Measurements from ENCODE around the gene IL34. TPM values are rescaled to one million over a fixed set of nuclear protein-coding genes. Genes with fewer than 3 reads are reported as not detected.
"Not testable (repeated sequence)": the region's sequence is repeated elsewhere in the genome, so short reads cannot be mapped to it uniquely, and the experiment has no call there.

Gene IL34
- total and polyA plus RNA-seq, 2 experiments from 2014 or later = not detected

DNA sequence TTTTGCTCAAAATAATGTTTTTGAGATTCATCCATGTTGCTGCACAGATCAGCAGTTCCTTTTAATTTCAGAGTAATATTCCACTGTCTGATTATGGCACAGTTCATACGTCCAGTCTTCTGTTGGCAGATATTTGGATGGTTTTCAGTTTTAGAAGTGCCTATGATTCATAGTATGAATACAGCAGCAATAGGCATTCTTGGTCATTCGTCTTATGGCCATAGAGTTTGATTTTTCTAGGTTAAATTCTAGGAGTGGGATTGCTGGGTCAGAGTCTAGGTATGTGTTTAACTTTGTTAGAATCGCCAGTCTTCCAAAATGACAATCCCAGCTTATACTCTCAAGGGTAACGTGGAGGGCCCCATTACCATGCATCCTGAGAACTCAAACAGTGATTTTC, 11.5 kb upstream of the IL34 start:
- Histone ChIP-seq H3K9me3 (ENCODE audit: low read depth) (no peaks in the 10 kb centered on the region), H3K27ac (no peak overlapping the region), H3K4me3 (no peak overlapping the region), H3K27me3 (no peaks in the 10 kb centered on the region), H3K36me3 (no peaks in the 10 kb centered on the region), H3K4me1 (ENCODE audit: low read depth) (no peaks in the 10 kb centered on the region)
- DNase-seq (ENCODE audit: low read depth in 1 of 2, low spot score in 1 of 2) = peak in 1 of 2 donors; percentile 58
- TF ChIP-seq, protein P1, sequence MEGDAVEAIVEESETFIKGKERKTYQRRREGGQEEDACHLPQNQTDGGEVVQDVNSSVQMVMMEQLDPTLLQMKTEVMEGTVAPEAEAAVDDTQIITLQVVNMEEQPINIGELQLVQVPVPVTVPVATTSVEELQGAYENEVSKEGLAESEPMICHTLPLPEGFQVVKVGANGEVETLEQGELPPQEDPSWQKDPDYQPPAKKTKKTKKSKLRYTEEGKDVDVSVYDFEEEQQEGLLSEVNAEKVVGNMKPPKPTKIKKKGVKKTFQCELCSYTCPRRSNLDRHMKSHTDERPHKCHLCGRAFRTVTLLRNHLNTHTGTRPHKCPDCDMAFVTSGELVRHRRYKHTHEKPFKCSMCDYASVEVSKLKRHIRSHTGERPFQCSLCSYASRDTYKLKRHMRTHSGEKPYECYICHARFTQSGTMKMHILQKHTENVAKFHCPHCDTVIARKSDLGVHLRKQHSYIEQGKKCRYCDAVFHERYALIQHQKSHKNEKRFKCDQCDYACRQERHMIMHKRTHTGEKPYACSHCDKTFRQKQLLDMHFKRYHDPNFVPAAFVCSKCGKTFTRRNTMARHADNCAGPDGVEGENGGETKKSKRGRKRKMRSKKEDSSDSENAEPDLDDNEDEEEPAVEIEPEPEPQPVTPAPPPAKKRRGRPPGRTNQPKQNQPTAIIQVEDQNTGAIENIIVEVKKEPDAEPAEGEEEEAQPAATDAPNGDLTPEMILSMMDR (IDR thresholded peaks at IDR 0.05; ENCODE audit: low read depth, low read length) = no peak

DNA sequence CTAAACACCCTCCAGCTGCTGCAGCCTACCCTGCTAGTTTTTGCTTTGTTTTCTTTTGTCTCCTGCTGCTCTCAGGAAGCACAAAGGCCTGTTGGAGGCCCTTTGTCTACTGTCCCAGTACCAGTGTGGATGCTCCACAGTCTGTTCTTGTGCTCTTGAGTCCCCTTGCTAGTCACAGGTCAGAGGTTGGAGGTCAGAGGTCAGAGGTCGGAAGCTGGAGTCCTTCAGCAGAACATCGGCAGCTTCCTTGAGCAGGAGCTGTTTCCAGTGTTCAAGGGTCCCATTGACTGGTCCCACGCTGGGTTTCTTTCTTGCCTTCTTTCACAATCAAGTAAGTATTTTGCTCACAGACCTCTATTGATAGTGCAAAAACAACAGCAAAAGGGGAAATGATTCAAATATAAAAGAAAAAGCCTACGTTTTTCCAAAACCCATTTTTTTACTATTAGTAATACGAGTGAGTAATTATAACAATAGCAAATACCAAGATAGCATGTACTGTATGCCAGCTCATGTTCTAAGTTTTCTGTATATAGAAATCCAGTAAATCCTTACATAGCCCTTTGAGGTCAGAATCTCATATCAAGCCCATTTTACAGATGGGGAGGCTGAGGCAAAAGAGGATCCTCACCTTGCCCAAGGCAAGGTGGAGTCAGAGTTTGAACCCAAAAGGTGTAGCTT, 10.9 kb upstream of the IL34 start:
- Histone ChIP-seq H3K9me3 (ENCODE audit: low read depth) (no peaks in the 10 kb centered on the region), H3K27me3 (no peaks in the 10 kb centered on the region), H3K27ac (no peak overlapping the region), H3K36me3 (no peaks in the 10 kb centered on the region), H3K4me3 (no peak overlapping the region), H3K4me1 (ENCODE audit: low read depth) (no peaks in the 10 kb centered on the region)
- TF ChIP-seq, protein P1 (IDR thresholded peaks at IDR 0.05; ENCODE audit: low read depth, low read length) = no peak
- peak in 1 of 2 donors; percentile 76 for DNase-seq (ENCODE audit: low read depth in 1 of 2, low spot score in 1 of 2)

DNA sequence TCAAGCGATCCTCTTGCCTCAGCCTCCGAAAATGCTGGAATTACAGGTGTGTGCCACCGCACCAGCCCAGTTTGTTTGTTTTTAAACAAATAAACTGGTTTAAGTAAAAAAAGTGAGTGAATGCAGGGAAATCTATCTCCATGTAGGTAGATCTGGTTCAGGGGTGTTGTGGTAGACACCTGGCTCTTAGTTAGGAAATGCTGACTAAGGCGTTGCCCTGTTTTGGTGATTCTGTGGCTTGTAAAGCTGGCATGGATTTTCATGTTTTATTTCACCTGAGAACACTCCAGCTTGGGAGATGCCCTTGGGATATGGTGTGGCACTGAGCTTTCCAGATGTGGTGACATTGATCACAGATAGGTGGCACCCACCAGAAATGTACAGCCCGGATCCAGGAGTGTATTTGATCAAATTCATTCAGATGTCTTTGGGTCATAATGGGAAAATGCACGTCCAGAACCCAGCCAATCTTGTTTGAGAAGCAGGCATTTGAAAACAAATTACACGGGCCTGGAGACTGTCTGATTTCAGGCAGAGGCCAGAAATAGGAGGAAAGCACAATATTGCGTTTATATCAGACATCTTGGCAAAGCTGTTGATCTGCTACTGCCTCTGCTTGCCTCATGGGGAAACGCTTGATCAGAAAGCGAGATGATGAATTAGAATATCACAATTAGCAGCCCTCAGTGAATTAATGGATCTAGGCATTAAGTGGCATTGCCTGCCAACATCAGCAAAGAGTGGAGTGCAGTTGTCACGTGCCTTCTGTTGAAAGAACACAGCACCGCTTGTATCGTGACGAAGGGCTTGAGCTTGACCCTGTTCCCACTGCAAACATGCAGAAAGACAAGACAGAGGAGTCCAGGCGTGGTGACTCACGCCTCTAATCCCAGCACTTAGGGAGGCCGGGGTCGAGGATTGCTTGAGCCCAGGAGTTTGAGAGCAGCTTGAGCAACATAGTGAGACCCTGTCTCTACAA, 7.3 kb upstream of the IL34 start:
- TF ChIP-seq, protein P1 (IDR thresholded peaks at IDR 0.05; ENCODE audit: low read depth, low read length) = no peak
- H3K9me3 ChIP-seq (ENCODE audit: low read depth) = no peaks in the 10 kb centered on the region
- no peaks in the 10 kb centered on the region for H3K4me1 ChIP-seq (ENCODE audit: low read depth)
- peak in 1 of 2 donors; percentile 85 for DNase-seq (ENCODE audit: low read depth in 1 of 2, low spot score in 1 of 2)
- H3K27me3 ChIP-seq = no peaks in the 10 kb centered on the region
- no peak overlapping the region for H3K4me3 ChIP-seq
- no peaks in the 10 kb centered on the region for H3K36me3 ChIP-seq
- no peak overlapping the region for H3K27ac ChIP-seq

DNA sequence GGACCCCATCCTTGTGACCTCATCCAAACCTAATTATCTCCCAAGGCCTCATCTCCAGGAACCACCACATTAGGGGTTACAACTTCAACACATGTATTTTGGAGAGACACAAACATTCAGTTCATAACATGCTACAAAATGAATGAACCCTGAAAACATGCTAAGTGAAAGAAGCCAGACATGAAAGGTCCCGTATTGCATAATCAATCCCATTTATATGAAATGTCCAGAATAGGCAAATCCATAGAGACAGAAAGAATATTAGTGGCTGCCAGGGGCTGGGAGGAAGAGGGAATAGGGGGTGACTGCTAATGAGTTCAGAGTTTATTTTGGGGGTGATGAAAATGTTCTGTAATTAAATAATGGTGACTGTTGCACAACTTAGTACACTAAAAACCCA, 3.7 kb upstream of the IL34 start:
- no peak overlapping the region for H3K4me3 ChIP-seq
- TF ChIP-seq, protein P1 (IDR thresholded peaks at IDR 0.05; ENCODE audit: low read depth, low read length) = no peak
- no peaks in the 10 kb centered on the region for H3K9me3 ChIP-seq (ENCODE audit: low read depth)
- no peak for DNase-seq (ENCODE audit: low read depth in 1 of 2, low spot score in 1 of 2)
- H3K36me3 ChIP-seq = no peaks in the 10 kb centered on the region
- H3K27ac ChIP-seq = no peak overlapping the region
- H3K27me3 ChIP-seq = no peaks in the 10 kb centered on the region
- H3K4me1 ChIP-seq (ENCODE audit: low read depth) = no peaks in the 10 kb centered on the region

DNA sequence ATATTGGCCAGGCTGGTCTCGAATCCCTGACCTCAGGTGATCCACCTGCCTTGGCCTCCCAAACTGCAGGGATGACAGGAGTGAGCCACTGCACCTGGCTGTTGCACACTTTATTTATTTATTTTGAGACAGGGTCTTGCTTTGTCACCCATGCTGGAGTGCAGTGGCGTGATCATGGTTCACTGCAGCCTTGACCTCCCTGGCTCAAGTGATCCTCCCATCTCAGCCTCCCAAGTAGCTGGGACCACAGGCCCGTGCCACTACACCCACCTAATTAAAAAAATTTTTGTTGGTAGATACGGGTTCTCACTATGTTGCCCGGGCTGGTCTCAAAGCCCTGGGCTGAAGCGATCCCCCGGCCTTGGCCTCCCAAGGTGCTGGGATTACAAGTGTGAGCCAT, 3.1 kb upstream of the IL34 start:
- H3K4me3 ChIP-seq; H3K36me3 ChIP-seq; DNase-seq (ENCODE audit: low read depth in 1 of 2, low spot score in 1 of 2); H3K9me3 ChIP-seq (ENCODE audit: low read depth); H3K27me3 ChIP-seq; H3K27ac ChIP-seq; H3K4me1 ChIP-seq (ENCODE audit: low read depth): not testable (repeated sequence)

Measured in cardiac muscle cell (in vitro differentiated cells and primary cell).